Karpas-422 (cell line): ENCODE measurements around the gene GCSAM. TPM values are rescaled to one million over a fixed set of nuclear protein-coding genes. Genes with fewer than 3 reads are reported as not detected.

Source experiments
- DNase-seq: peaks from one replicate; pipeline ENCODE4 v3.0.0-alpha.2; 2015
- H2AFZ ChIP-seq: fragments of 200-600 bp; sonication (generic); 2 replicates; pipeline ENCODE4 v1.6.1; 2014; ENCODE audit warnings: antibody characterized with exemption, low read length, mixed read lengths
- H3K27ac ChIP-seq: fragments of 200-600 bp; sonication (generic); 2 replicates; pipeline ENCODE4 v1.5.1; 2014; ENCODE audit warnings: mild to moderate bottlenecking, low read length, moderate library complexity
- H3K27me3 ChIP-seq: fragments of 200-600 bp; sonication (generic); 2 replicates; pipeline ENCODE4 v1.6.1; 2014; ENCODE audit warnings: low read length, mixed read lengths
- H3K36me3 ChIP-seq: fragments of 200-600 bp; sonication (generic); 2 replicates; pipeline ENCODE4 v1.6.1; 2014; ENCODE audit warnings: low read length, mixed read lengths; ENCODE audit not compliant: insufficient read depth
- H3K4me1 ChIP-seq: fragments of 200-600 bp; sonication (generic); 2 replicates; pipeline ENCODE4 v1.6.1; 2014; ENCODE audit warnings: mild to moderate bottlenecking, low read length, mixed read lengths
- H3K4me2 ChIP-seq: fragments of 200-600 bp; sonication (generic); 2 replicates; pipeline ENCODE4 v1.6.1; 2014; ENCODE audit warnings: low read length, low read depth, mild to moderate bottlenecking; ENCODE audit not compliant: poor library complexity, severe bottlenecking
- H3K4me3 ChIP-seq: fragments of 200-600 bp; sonication (generic); 2 replicates; pipeline ENCODE4 v1.5.1; 2014; ENCODE audit warnings: mild to moderate bottlenecking, antibody characterized with exemption, low read length, mixed read lengths
- H3K79me2 ChIP-seq: fragments of 200-600 bp; sonication (generic); 2 replicates; pipeline ENCODE4 v1.6.1; 2014; ENCODE audit warnings: mild to moderate bottlenecking, low read length, mixed read lengths
- H3K9ac ChIP-seq: fragments of 200-600 bp; sonication (generic); 2 replicates; pipeline ENCODE4 v1.6.0; 2014; ENCODE audit warnings: low read length
- H3K9me2 ChIP-seq: fragments of 200-600 bp; sonication (generic), shearing (Covaris generic); replicated peaks from 2 replicates; pipeline ENCODE4 v1.6.0; 2014; ENCODE audit warnings: mild to moderate bottlenecking, low read length, moderate library complexity; ENCODE audit not compliant: insufficient read depth
- H3K9me3 ChIP-seq: fragments of 300-700, 200-600 bp; sonication (generic); 2 replicates; pipeline ENCODE4 v1.6.1; 2014; ENCODE audit warnings: low read length, mixed read lengths
- H4K20me1 ChIP-seq: fragments of 200-600 bp; sonication (generic); 2 replicates; pipeline ENCODE4 v1.6.1; 2014; ENCODE audit warnings: mild to moderate bottlenecking, antibody characterized with exemption, low read length, low read depth; ENCODE audit not compliant: insufficient read depth
- total RNA-seq: library from RNA; depleted of rRNA; stranded (reverse); fragments of >200 nt; shearing (Covaris generic); gene quantifications from 2 replicates; pipeline ENCODE4 v1.2.3, GENCODE V29; 2014; ENCODE audit warnings: low replicate concordance

Gene GCSAM
- total RNA-seq, 1 experiment from 2014 or later: 130 TPM

GRCh38 chr3:112128843-112129727 lies 4.0 kb downstream of the GCSAM start:
- peak overlapping the region; percentile 80 for H3K4me3 ChIP-seq
- H3K9ac ChIP-seq: peak overlapping the region; percentile 92

GRCh38 chr3:112127522-112128494 lies 5.2 kb downstream of the GCSAM start:
- Histone ChIP-seq H4K20me1 (no peaks in the 10 kb centered on the region), H3K36me3 (peaks cover 30% of the 10 kb centered on the region), H3K9ac (peak overlapping the region; percentile 70), H3K27ac (peak overlapping the region; percentile 99), H2AFZ (no peak overlapping the region), H3K79me2 (peaks cover 33% of the 10 kb centered on the region), H3K9me2 (no peaks in the 10 kb centered on the region), H3K4me2 (peak overlapping the region; percentile 91), H3K4me3 (peak overlapping the region; percentile 49), H3K9me3 (no peaks in the 10 kb centered on the region), H3K4me1 (peaks cover 95% of the 10 kb centered on the region), H3K27me3 (no peaks in the 10 kb centered on the region)
- DNase-seq: peak; percentile 72

More at GRCh38 chr3:112128843-112129727, 4.0 kb downstream of the GCSAM start:
- Histone ChIP-seq H3K9me3 (no peaks in the 10 kb centered on the region), H2AFZ (no peak overlapping the region), H3K36me3 (peaks cover 26% of the 10 kb centered on the region), H3K27ac (peak overlapping the region; percentile 99), H4K20me1 (no peaks in the 10 kb centered on the region), H3K79me2 (peaks cover 36% of the 10 kb centered on the region), H3K27me3 (no peaks in the 10 kb centered on the region), H3K4me1 (peaks cover 94% of the 10 kb centered on the region), H3K9me2 (no peaks in the 10 kb centered on the region), H3K4me2 (peak overlapping the region; percentile 91)
- peak; percentile 97 for DNase-seq

- H3K79me2 ChIP-seq: peaks cover 23% of the 10 kb centered on the region
- H3K36me3 ChIP-seq: peaks cover 30% of the 10 kb centered on the region
- H3K27ac ChIP-seq: peak overlapping the region; percentile 99
- peak overlapping the region; percentile 70 for H3K9ac ChIP-seq
- no peaks in the 10 kb centered on the region for H4K20me1 ChIP-seq
- no peaks in the 10 kb centered on the region for H3K27me3 ChIP-seq
- H2AFZ ChIP-seq: no peak overlapping the region
- H3K4me3 ChIP-seq: peak overlapping the region; percentile 49
- peak; percentile 83 for DNase-seq
- peak overlapping the region; percentile 91 for H3K4me2 ChIP-seq
- H3K9me3 ChIP-seq: no peaks in the 10 kb centered on the region
- no peaks in the 10 kb centered on the region for H3K9me2 ChIP-seq
- H3K4me1 ChIP-seq: peaks cover 99% of the 10 kb centered on the region
Measured at GRCh38 chr3:112126511-112126911, 6.5 kb downstream of the GCSAM start.

GRCh38 chr3:112124907-112125607 lies 8.0 kb downstream of the GCSAM start:
- peaks cover 17% of the 10 kb centered on the region for H3K79me2 ChIP-seq
- peak overlapping the region; percentile 70 for H3K9ac ChIP-seq
- no peaks in the 10 kb centered on the region for H3K9me3 ChIP-seq
- peaks cover 99% of the 10 kb centered on the region for H3K4me1 ChIP-seq
- H3K27me3 ChIP-seq: no peaks in the 10 kb centered on the region
- DNase-seq: peak; percentile 52
- H3K9me2 ChIP-seq: no peaks in the 10 kb centered on the region
- H3K4me3 ChIP-seq: peak overlapping the region; percentile 49
- peak overlapping the region; percentile 99 for H3K27ac ChIP-seq
- no peaks in the 10 kb centered on the region for H4K20me1 ChIP-seq
- peaks cover 30% of the 10 kb centered on the region for H3K36me3 ChIP-seq
- H3K4me2 ChIP-seq: peak overlapping the region; percentile 91
- H2AFZ ChIP-seq: no peak overlapping the region

- Histone ChIP-seq H3K9ac (peak overlapping the region; percentile 37; the same call in 1 of the 2 replicates), H3K4me1 (peaks cover 99% of the 10 kb centered on the region), H3K4me2 (peak overlapping the region; percentile 64), H3K9me2 (no peaks in the 10 kb centered on the region), H3K27ac (peak overlapping the region; percentile 99), H2AFZ (no peak overlapping the region), H3K36me3 (peaks cover 30% of the 10 kb centered on the region), H3K79me2 (peaks cover 17% of the 10 kb centered on the region), H4K20me1 (no peaks in the 10 kb centered on the region), H3K9me3 (no peaks in the 10 kb centered on the region), H3K4me3 (no peak overlapping the region), H3K27me3 (no peaks in the 10 kb centered on the region)
- no peak for DNase-seq
Measured at GRCh38 chr3:112123548-112123947, 9.5 kb downstream of the GCSAM start.

- Histone ChIP-seq H3K9me3 (no peaks in the 10 kb centered on the region), H3K79me2 (peaks cover 11% of the 10 kb centered on the region), H4K20me1 (no peaks in the 10 kb centered on the region), H3K4me1 (peaks cover 99% of the 10 kb centered on the region), H3K36me3 (peaks cover 25% of the 10 kb centered on the region), H2AFZ (no peak overlapping the region), H3K9ac (peak overlapping the region; percentile 37), H3K27ac (peak overlapping the region; percentile 99), H3K4me3 (no peak overlapping the region), H3K27me3 (no peaks in the 10 kb centered on the region), H3K9me2 (no peaks in the 10 kb centered on the region), H3K4me2 (peak overlapping the region; percentile 64)
- DNase-seq: no peak
Measured at GRCh38 chr3:112122870-112123269, 10.2 kb downstream of the GCSAM start.

- peaks cover 99% of the 10 kb centered on the region for H3K4me1 ChIP-seq
- peak overlapping the region; percentile 1 for H3K4me3 ChIP-seq
- H2AFZ ChIP-seq: no peak overlapping the region
- no peaks in the 10 kb centered on the region for H3K9me3 ChIP-seq
- peak overlapping the region; percentile 99 for H3K27ac ChIP-seq
- no peaks in the 10 kb centered on the region for H4K20me1 ChIP-seq
- H3K4me2 ChIP-seq: peak overlapping the region; percentile 64
- H3K79me2 ChIP-seq: peaks cover 4% of the 10 kb centered on the region; the same call in 1 of the 2 replicates
- DNase-seq: peak; percentile 60
- no peaks in the 10 kb centered on the region for H3K9me2 ChIP-seq
- no peaks in the 10 kb centered on the region for H3K27me3 ChIP-seq
- H3K9ac ChIP-seq: peak overlapping the region; percentile 38
- H3K36me3 ChIP-seq: peaks cover 22% of the 10 kb centered on the region
Measured at GRCh38 chr3:112121577-112122547, 11.2 kb downstream of the GCSAM start.
